K562 (cell line): ENCODE measurements around the gene HPGDS. TPM values are rescaled to one million over a fixed set of nuclear protein-coding genes. Genes with fewer than 3 reads are reported as not detected.

Source experiments
- ATAC-seq: fragments of 200-7000 bp; cut with Tn5 transposase; 3 replicates; pipeline ENCODE4 v1.9.1; 2020; ENCODE audit warnings: moderate library complexity
- BruUV-seq: library from RNA; stranded (reverse); fragments of 400-500 nt; replicated peaks from 2 replicates; lab custom pipeline; 2021; lab: Mats Ljungman, UMichigan
- CTCF ChIA-PET: fragments of 300-600 bp; formaldehyde crosslinking; extraction: SDS; loops from one replicate; lab custom pipeline; 2021; ENCODE audit warnings: low intra/inter-chr PET ratio; lab: Yijun Ruan, JAX
- POLR2A ChIA-PET: fragments of 300-600, 350-650 bp; sonication (Branson Sonifier 250); formaldehyde crosslinking; extraction: SDS; loops from one replicate; lab custom pipeline; 2021; ENCODE audit warnings: antibody characterized with exemption, inconsistent platforms; lab: Yijun Ruan, JAX
- DNase-seq, 4 experiments: peaks; one replicate each; pipeline versions ENCODE4 v3.0.0 to v3.0.0-alpha.2; 2011 to 2018; ENCODE audit warnings: low spot score in 3 of 4, mixed read lengths in 3 of 4; ENCODE audit errors: extremely low read depth in 1 of 4
- FAIRE-seq: peaks from 2 replicates; lab custom pipeline; 2011; peaks lifted over from hg19 to GRCh38; lab: Jason Lieb, UNC
- H2AFZ ChIP-seq: 2 replicates; pipeline ENCODE4 v1.6.0; 2011; ENCODE audit warnings: low read depth, low read length, control low read depth, inconsistent platforms
- H3K27ac ChIP-seq: fragments of 200-600 bp; 3 replicates; pipeline ENCODE4 v1.8.0; 2011; ENCODE audit warnings: low read depth, mild to moderate bottlenecking, control low read depth, inconsistent platforms, low read length, moderate library complexity, mixed read lengths; ENCODE audit errors: extremely low read depth
- H3K27me3 ChIP-seq, 2 experiments: fragments of 300-600 bp in 1 of 2; 2 replicates in 1 of 2; 3 replicates in 1 of 2; pipeline versions ENCODE4 v1.6.0 to v1.8.0; 2011; ENCODE audit warnings: inconsistent platforms in 2 of 2, low read length in 2 of 2, mild to moderate bottlenecking in 1 of 2, mixed read lengths in 1 of 2, moderate library complexity in 1 of 2; ENCODE audit not compliant: control insufficient read depth in 2 of 2, insufficient read depth in 2 of 2
- H3K36me3 ChIP-seq: fragments of 300-600 bp; 3 replicates; pipeline ENCODE4 v1.8.0; 2011; ENCODE audit warnings: mild to moderate bottlenecking, low read length, inconsistent platforms; ENCODE audit not compliant: control insufficient read depth, insufficient read depth
- H3K4me1 ChIP-seq, 2 experiments: fragments of 200-600 bp in 1 of 2; replicated peaks in 1 of 2; 2 replicates in 1 of 2; 3 replicates in 1 of 2; pipeline versions ENCODE4 v1.5.1 to v1.8.0; 2011; ENCODE audit warnings: inconsistent platforms in 2 of 2, low read length in 2 of 2, mild to moderate bottlenecking in 1 of 2, mixed read lengths in 1 of 2, moderate library complexity in 1 of 2; ENCODE audit not compliant: control insufficient read depth in 2 of 2, insufficient read depth in 2 of 2
- H3K4me2 ChIP-seq: 2 replicates; pipeline ENCODE4 v1.6.1; 2011; ENCODE audit warnings: low read length, control low read depth, inconsistent platforms, mixed read lengths; ENCODE audit not compliant: insufficient read depth
- H3K4me3 ChIP-seq: fragments of 200-600 bp; sonication (generic), shearing (Covaris generic); 2 replicates; pipeline ENCODE4 v1.5.1; 2016; ENCODE audit warnings: control low read depth, inconsistent platforms
- H3K79me2 ChIP-seq: fragments of 200-600 bp; 3 replicates; pipeline ENCODE4 v1.8.0; 2011; ENCODE audit warnings: low read length, inconsistent platforms; ENCODE audit not compliant: control insufficient read depth, insufficient read depth
- H3K9ac ChIP-seq, 2 experiments: 2 replicates each; pipeline versions ENCODE4 v1.6.0 to v1.6.1; 2011; ENCODE audit warnings: low read depth in 2 of 2, low read length in 2 of 2, control low read depth in 1 of 2, inconsistent platforms in 1 of 2, mild to moderate bottlenecking in 1 of 2, mixed read lengths in 1 of 2; ENCODE audit not compliant: insufficient read depth in 1 of 2
- H3K9me1 ChIP-seq: one replicate; pipeline ENCODE4 v1.6.0; 2011; ENCODE audit warnings: inconsistent platforms, mild to moderate bottlenecking, low read length, moderate library complexity; ENCODE audit not compliant: control insufficient read depth, insufficient read depth
- H3K9me3 ChIP-seq: replicated peaks from 2 replicates; pipeline ENCODE4 v1.5.1; 2011; ENCODE audit warnings: low read depth, low read length, inconsistent platforms; ENCODE audit not compliant: control insufficient read depth, insufficient read depth
- H4K20me1 ChIP-seq: replicated peaks from 2 replicates; pipeline ENCODE4 v1.6.1; 2011; ENCODE audit warnings: low read length, inconsistent platforms, mixed read lengths; ENCODE audit not compliant: control insufficient read depth, insufficient read depth
- C11orf30 ChIP-seq: fragments of 450-650 bp; IDR thresholded peaks from 2 replicates; pipeline ENCODE4 v1.6.1; 2016; ENCODE audit warnings: low read depth, mild to moderate bottlenecking
- CTBP1 ChIP-seq: fragments of 450-650 bp; IDR thresholded peaks from 2 replicates; pipeline ENCODE4 v1.6.1; 2016; ENCODE audit warnings: borderline replicate concordance
- DPF2 ChIP-seq: fragments of 450-650 bp; IDR thresholded peaks from 2 replicates; pipeline ENCODE4 v1.6.1; 2016
- EP300 ChIP-seq: IDR thresholded peaks from 2 replicates; pipeline ENCODE4 v1.6.1; 2012; ENCODE audit warnings: low read length, improper control_type of control experiment
- HDAC1 ChIP-seq, 2 experiments: fragments of 450-650 bp; IDR thresholded peaks; 2 replicates each; pipeline ENCODE4 v1.6.1; 2016 to 2017; ENCODE audit warnings: inconsistent platforms in 1 of 2, mild to moderate bottlenecking in 1 of 2, moderate library complexity in 1 of 2
- IFI16 ChIP-seq: fragments of 250-450 bp; sonication (Bioruptor Pico); IDR thresholded peaks from 2 replicates; pipeline ENCODE4 v2.1.2; 2022; ENCODE audit warnings: mild to moderate bottlenecking, inconsistent platforms
- KAT2B ChIP-seq: IDR thresholded peaks from one replicate; pipeline ENCODE4 v1.6.1; 2012; ENCODE audit warnings: low read depth, mild to moderate bottlenecking, control low read depth, inconsistent platforms, low read length, moderate library complexity
- MAFF ChIP-seq: IDR thresholded peaks from 2 replicates; pipeline ENCODE4 v1.6.1; 2012; ENCODE audit warnings: low read length, improper control_type of control experiment
- MAFG ChIP-seq: fragments of 450-650 bp; conservative IDR thresholded peaks from 2 replicates; pipeline ENCODE4 v1.6.1; 2016; ENCODE audit warnings: missing genetic modification characterization, missing compliant biosample characterization
- MAFK ChIP-seq: IDR thresholded peaks from 2 replicates; pipeline ENCODE4 v1.6.1; 2011; ENCODE audit warnings: low read length, improper control_type of control experiment
- MYC ChIP-seq, 2 experiments: fragments of 250-450 bp in 1 of 2; sonication (Bioruptor Pico) in 1 of 2; IDR thresholded peaks; 2 replicates each; pipeline versions ENCODE4 v1.5.1 to v1.6.1; 2012 to 2021; ENCODE audit warnings: low read depth in 2 of 2, borderline replicate concordance in 1 of 2, improper control_type of control experiment in 1 of 2, low read length in 1 of 2, mild to moderate bottlenecking in 1 of 2, moderate library complexity in 1 of 2
- NFE2 ChIP-seq: IDR thresholded peaks from 2 replicates; pipeline ENCODE4 v1.6.1; 2014; ENCODE audit warnings: antibody characterized with exemption, low read depth
- PHF8 ChIP-seq: fragments of 200-600 bp; sonication (generic); IDR thresholded peaks from 2 replicates; pipeline ENCODE4 v1.6.1; 2012; ENCODE audit warnings: mixed run types, mild to moderate bottlenecking, inconsistent platforms, low read length, moderate library complexity, borderline replicate concordance
- SIN3B ChIP-seq: fragments of 450-650 bp; IDR thresholded peaks from 2 replicates; pipeline ENCODE4 v1.6.1; 2017; ENCODE audit warnings: low read depth, mild to moderate bottlenecking, moderate library complexity
- SOX6 ChIP-seq: fragments of 450-650 bp; IDR thresholded peaks from 2 replicates; pipeline ENCODE4 v1.6.1; 2014; ENCODE audit warnings: mild to moderate bottlenecking
- SRF ChIP-seq, 2 experiments: fragments of 250-450, 450-650 bp in 1 of 2; sonication (Bioruptor Pico) in 1 of 2; sonication (generic) in 1 of 2; formaldehyde crosslinking; IDR thresholded peaks; 2 replicates each; pipeline versions ENCODE4 v1.5.0 to v1.5.1; 2020 to 2022; ENCODE audit warnings: mild to moderate bottlenecking in 1 of 2, missing genetic modification reagents in 1 of 2
- TBL1XR1 ChIP-seq, 2 experiments: IDR thresholded peaks; 2 replicates each; pipeline ENCODE4 v1.6.1; 2012; ENCODE audit warnings: improper control_type of control experiment in 2 of 2, low read length in 2 of 2, mild to moderate bottlenecking in 1 of 2
- ZFPM2 ChIP-seq: fragments of 250-450 bp; sonication (Bioruptor Pico); IDR thresholded peaks from 2 replicates; pipeline ENCODE4 v1.5.1; 2022; ENCODE audit warnings: mild to moderate bottlenecking
- ZNF134 ChIP-seq: fragments of 250-450 bp; sonication (Bioruptor Pico); conservative IDR thresholded peaks from 2 replicates; pipeline ENCODE4 v1.4.0; 2020
- ZNF316 ChIP-seq: fragments of 450-650 bp; IDR thresholded peaks from 2 replicates; pipeline ENCODE4 v1.6.1; 2016
- ZZZ3 ChIP-seq: fragments of 450-650 bp; IDR thresholded peaks from 2 replicates; pipeline ENCODE4 v1.6.1; 2016; ENCODE audit warnings: antibody characterized with exemption, mild to moderate bottlenecking, moderate library complexity
- WGBS: fragments of 100-300 bp; shearing (Covaris generic); methylation state at CpG from one replicate; pipeline ENCODE4 v1.1.6; 2016; ENCODE audit warnings: low coverage, mixed read lengths; ENCODE audit not compliant: insufficient coverage; ENCODE audit errors: missing lambda C conversion rate; 5-methylcytosine and 5-hydroxymethylcytosine counted together
- in situ Hi-C: fragments of 300-500 bp; cut with MboI; formaldehyde crosslinking; loops from 4 replicates; pipeline ENCODE4 v1.15.0; 2018; ENCODE audit warnings: inconsistent platforms, mixed read lengths
- intact Hi-C: fragments of 100-400 bp; cut with micrococcal nuclease; formaldehyde crosslinking; loops from 2 replicates; pipeline ENCODE4 v1.14.2; 2022
- polyA plus RNA-seq, 8 experiments: library from polyadenylated mRNA; depleted of rRNA in 4 of 8; stranded (reverse) in 5 of 8; unstranded in 3 of 8; fragments of >200 nt; fragmentation: Nextera tagmentation in 2 of 8; fragmentation: Illumina TruSeq in 1 of 8; extraction: Ambion mirVana in 2 of 8; extraction: Trizol in 1 of 8; gene quantifications; 2 replicates each; pipeline versions ENCODE4 v1.2.1 to v1.2.3, GENCODE V29; 2011 to 2014; ENCODE audit warnings: inconsistent platforms in 1 of 8, missing spikeins in 1 of 8
- total RNA-seq, 7 experiments: library from RNA; depleted of rRNA in 6 of 7; stranded (reverse); fragments of >200 nt in 6 of 7; fragmentation: Illumina TruSeq in 2 of 7; extraction: Trizol in 2 of 7; gene quantifications; 2 replicates each; pipeline versions ENCODE4 v1.2.1 to v1.2.3, GENCODE V29; 2011 to 2021; ENCODE audit warnings: low replicate concordance in 1 of 7
- TF ChIP-seq, protein P1 (sequence below), 2 experiments: fragments of 450-650 bp in 1 of 2; sonication (generic) in 1 of 2; formaldehyde crosslinking; conservative IDR thresholded peaks; 2 replicates each; pipeline versions ENCODE4 v1.4.0 to v1.8.1; 2020 to 2022; ENCODE audit warnings: mild to moderate bottlenecking in 1 of 2, missing genetic modification reagents in 1 of 2
- TF ChIP-seq, protein P2 (sequence below), 2 experiments: fragments of 250-450 bp in 1 of 2; fragments of 450-650 bp in 1 of 2; sonication (Bioruptor Pico) in 1 of 2; IDR thresholded peaks; 2 replicates each; pipeline versions ENCODE4 v1.6.1 to v1.8.0; 2016 to 2021; ENCODE audit warnings: mild to moderate bottlenecking in 2 of 2, moderate library complexity in 2 of 2, missing compliant biosample characterization in 1 of 2, missing genetic modification characterization in 1 of 2

The HPGDS gene
- total and polyA plus RNA-seq, 9 of the 15 experiments (the other 6 are each of a cell fraction or from before 2014, with no cell fraction given): 0.07 to 0.36 (median 0.14) TPM; not detected in 4

DNA sequence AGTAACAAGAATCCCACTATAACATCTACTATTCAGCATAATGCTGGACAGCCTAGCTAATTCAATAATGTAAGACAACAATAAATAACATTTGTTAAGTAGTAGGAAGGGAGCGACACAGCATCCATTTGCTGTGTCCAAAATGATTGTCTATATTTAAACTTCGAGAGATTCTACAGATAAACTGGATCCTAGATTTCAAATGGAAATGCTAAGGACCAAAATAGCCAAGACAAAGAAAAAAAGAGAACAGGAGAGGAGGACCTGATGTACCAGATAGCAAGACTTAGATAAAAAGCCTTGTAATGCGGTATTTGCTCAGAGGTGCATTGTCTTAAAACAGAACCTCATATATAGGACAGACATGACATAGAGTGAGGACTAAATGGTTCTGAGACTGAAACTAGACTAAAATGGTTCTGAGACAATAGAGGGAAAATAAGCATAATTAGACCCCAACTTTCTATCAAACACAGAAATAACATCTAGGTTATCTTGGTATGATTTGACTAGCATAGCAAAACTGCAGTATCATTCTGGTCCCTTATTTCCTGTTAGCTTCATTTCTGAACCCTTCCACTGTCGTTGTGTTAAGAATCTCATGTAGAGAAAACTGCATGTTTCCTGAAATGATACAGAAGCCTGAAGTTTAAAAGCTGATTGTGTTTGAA is 3.8 kb downstream of the HPGDS start:
- intact Hi-C loops: no loop called here
- no peaks in the 10 kb centered on the region for H3K9me3 ChIP-seq
- 27% methylated on average over 4 of the region's 4 CpGs for WGBS
- no peak overlapping the region for H3K4me3 ChIP-seq
- ATAC-seq (peak; percentile 48), DNase-seq (no peak), FAIRE-seq (peak; percentile 74)
- peaks cover 0 to 2% of the 10 kb centered on the region in 2 experiments; a peak in 1 of 5 replicates for H3K4me1 ChIP-seq
- no TSS peak for BruUV-seq
- in situ Hi-C loops: no loop called here
- no peak overlapping the region for H3K27ac ChIP-seq
- H3K9me1 ChIP-seq: no peaks in the 10 kb centered on the region
- no peaks in the 10 kb centered on the region for H3K36me3 ChIP-seq
- H3K9ac ChIP-seq: no peak overlapping the region
- peak overlapping the region; percentile 16 for H2AFZ ChIP-seq
- no peaks in the 10 kb centered on the region for H4K20me1 ChIP-seq
- ChIA-PET POLR2A (interaction anchor here (1.5 kb wide), 1 partner anchor 10 kb away, joined by 3 read pairs; no protein-coding TSS in a partner anchor), CTCF (no interaction called here)
- H3K79me2 ChIP-seq: no peaks in the 10 kb centered on the region
- H3K27me3 ChIP-seq: no peaks in the 10 kb centered on the region; a peak in 1 of 5 replicates
- H3K4me2 ChIP-seq: no peak overlapping the region
- TF ChIP-seq HDAC1 (IDR thresholded peaks at IDR 0.05) (no peak), C11orf30 (peak; percentile 61; the same call in 1 of the 2 replicates), TBL1XR1 (IDR thresholded peaks at IDR 0.05; ENCODE audit: low read length in 2 of 2) (no peak), ZFPM2 (CRISPR knock-in tag) (no peak), IFI16 (no peak), EP300 (0 out of 2 replicates have a peak, but pooled peaks have one; percentile 9), SOX6 (peak; percentile 61; the same call in 1 of the 2 replicates), NFE2 (peak; percentile 80), MAFF (peak; percentile 19; the same call in 1 of the 2 replicates), ZNF316 (peak; percentile 64; the same call in 1 of the 2 replicates), SRF (CRISPR knock-in tag; IDR thresholded peaks at IDR 0.05) (no peak), DPF2 (peak; percentile 34; the same call in 1 of the 2 replicates), MYC (IDR thresholded peaks at IDR 0.05; ENCODE audit: low read depth, low read length) (no peak), MYC (CRISPR knock-in tag; IDR thresholded peaks at IDR 0.05; ENCODE audit: borderline replicate concordance, low read depth) (no peak), CTBP1 (no peak), PHF8 (no peak), MAFG (tag) (peak; percentile 48), SIN3B (no peak), ZZZ3 (no peak), MAFK (0 out of 2 replicates have a peak, but pooled peaks have one; percentile 23), ZNF134 (no peak), KAT2B (no peak)
- TF ChIP-seq, protein P1, sequence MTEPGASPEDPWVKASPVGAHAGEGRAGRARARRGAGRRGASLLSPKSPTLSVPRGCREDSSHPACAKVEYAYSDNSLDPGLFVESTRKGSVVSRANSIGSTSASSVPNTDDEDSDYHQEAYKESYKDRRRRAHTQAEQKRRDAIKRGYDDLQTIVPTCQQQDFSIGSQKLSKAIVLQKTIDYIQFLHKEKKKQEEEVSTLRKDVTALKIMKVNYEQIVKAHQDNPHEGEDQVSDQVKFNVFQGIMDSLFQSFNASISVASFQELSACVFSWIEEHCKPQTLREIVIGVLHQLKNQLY (CRISPR knock-in tag; conservative IDR thresholded peaks at IDR 0.05): no peak
- TF ChIP-seq, protein P2, sequence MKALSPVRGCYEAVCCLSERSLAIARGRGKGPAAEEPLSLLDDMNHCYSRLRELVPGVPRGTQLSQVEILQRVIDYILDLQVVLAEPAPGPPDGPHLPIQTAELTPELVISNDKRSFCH (CRISPR knock-in tag; IDR thresholded peaks at IDR 0.05): no peak
- TF ChIP-seq, protein P2 (tag; IDR thresholded peaks at IDR 0.05): no peak
